HepG2 (cell line): Measurements from ENCODE around the gene TRIM10. TPM values are rescaled to one million over a fixed set of nuclear protein-coding genes. Genes with fewer than 3 reads are reported as not detected.

Source experiments
- BRF2 ChIP-seq: sonication (generic); formaldehyde crosslinking; IDR thresholded peaks from 2 replicates; pipeline ENCODE4 v1.8.1; 2022; ENCODE audit warnings: mild to moderate bottlenecking, missing genetic modification reagents
- DMAP1 ChIP-seq: IDR thresholded peaks from 2 replicates; pipeline ENCODE4 v1.6.1; 2016
- E2F5 ChIP-seq: sonication (generic); formaldehyde crosslinking; conservative IDR thresholded peaks from 2 replicates; pipeline ENCODE4 v1.4.0; 2020; ENCODE audit warnings: missing genetic modification reagents
- ELF4 ChIP-seq: sonication (generic); formaldehyde crosslinking; IDR thresholded peaks from 2 replicates; pipeline ENCODE4 v1.5.0; 2020; ENCODE audit warnings: missing genetic modification reagents, mild to moderate bottlenecking, moderate library complexity, borderline replicate concordance
- LRRFIP1 ChIP-seq: sonication (generic); formaldehyde crosslinking; conservative IDR thresholded peaks from 2 replicates; pipeline ENCODE4 v1.4.0; 2020; ENCODE audit warnings: missing genetic modification reagents
- NFIB ChIP-seq: sonication (generic); formaldehyde crosslinking; IDR thresholded peaks from 2 replicates; pipeline ENCODE4 v1.9.0; 2021; ENCODE audit warnings: missing genetic modification reagents, mild to moderate bottlenecking, borderline replicate concordance
- THYN1 ChIP-seq: sonication (generic); formaldehyde crosslinking; IDR thresholded peaks from 2 replicates; pipeline ENCODE4 v1.8.1; 2023; ENCODE audit warnings: low read depth, mild to moderate bottlenecking, moderate library complexity, missing genetic modification reagents, borderline replicate concordance
- ZFP36 ChIP-seq: fragments of 150-350 bp; IDR thresholded peaks from 2 replicates; pipeline ENCODE4 v1.6.1; 2018; ENCODE audit warnings: borderline replicate concordance, low read length, low read depth; ENCODE audit not compliant: partially characterized antibody
- ZNF24 ChIP-seq: fragments of 450-650 bp; IDR thresholded peaks from 2 replicates; pipeline ENCODE4 v1.6.1; 2017; ENCODE audit warnings: antibody characterized with exemption, mild to moderate bottlenecking
- ZNF3 ChIP-seq: IDR thresholded peaks from 2 replicates; pipeline ENCODE4 v1.7.0; 2017; ENCODE audit warnings: inconsistent platforms
- ZNF318 ChIP-seq: sonication (generic); formaldehyde crosslinking; IDR thresholded peaks from 2 replicates; pipeline ENCODE4 v1.4.0; 2020; ENCODE audit warnings: mild to moderate bottlenecking, missing genetic modification reagents
- ZSCAN29 ChIP-seq: sonication (generic); formaldehyde crosslinking; conservative IDR thresholded peaks from 2 replicates; pipeline ENCODE4 v1.4.0; 2020; ENCODE audit warnings: mild to moderate bottlenecking, missing genetic modification reagents
- polyA plus RNA-seq, 8 experiments: library from polyadenylated mRNA; depleted of rRNA in 3 of 8; stranded (reverse) in 7 of 8; unstranded in 1 of 8; fragments of >200 nt; fragmentation: Illumina TruSeq in 4 of 8; extraction: Trizol in 4 of 8; gene quantifications; 2 replicates each; pipeline versions ENCODE4 v1.2.1 to v1.2.3, GENCODE V29; 2011 to 2016; ENCODE audit warnings: low read depth in 4 of 8, missing spikeins in 1 of 8, mixed read lengths in 1 of 8; ENCODE audit not compliant: insufficient read depth in 1 of 8
- total RNA-seq, 5 experiments: library from RNA; depleted of rRNA; stranded (reverse); fragments of >200 nt; fragmentation: Illumina TruSeq; extraction: Trizol; gene quantifications; 2 replicates each; pipeline ENCODE4 v1.2.3, GENCODE V29; 2016; ENCODE audit warnings: low read depth in 1 of 5

Gene TRIM10
- total and polyA plus RNA-seq, 2 of the 13 experiments (the other 11 are each of a cell fraction or from before 2014, with no cell fraction given) = 4.1 to 6.8 TPM

GRCh38 chr6:30163090-30163917 lies 2.3 kb upstream of the TRIM10 start, which contains the start of gene TRIM15 (continued):
- TF ChIP-seq LRRFIP1 (CRISPR knock-in tag) = no peak
- no peak for TF ChIP-seq NFIB (CRISPR knock-in tag)
- TF ChIP-seq ZNF318 (CRISPR knock-in tag) = no peak
- no peak for TF ChIP-seq ZFP36
- TF ChIP-seq BRF2 (CRISPR knock-in tag) = no peak; the same call in 1 of the 2 replicates
- TF ChIP-seq ELF4 (CRISPR knock-in tag) = peak; percentile 88
- peak; percentile 93 for TF ChIP-seq DMAP1 (CRISPR knock-in tag)
- TF ChIP-seq THYN1 (CRISPR knock-in tag) = 0 out of 2 replicates have a peak, but pooled peaks have one; percentile 57
- TF ChIP-seq ZNF3 (CRISPR knock-in tag) = no peak
- TF ChIP-seq E2F5 (CRISPR knock-in tag) = 0 out of 2 replicates have a peak, but pooled peaks have one; percentile 57
- peak; percentile 95 for TF ChIP-seq ZSCAN29 (CRISPR knock-in tag)
- TF ChIP-seq ZNF24 = no peak
